Endothelial cell of umbilical vein (primary cell): ENCODE results near the gene AXIN2. TPM values are rescaled to one million over a fixed set of nuclear protein-coding genes. Genes with fewer than 3 reads are reported as not detected.

Experiments
- BruUV-seq: library from RNA; stranded (reverse); fragments of 400-500 nt; replicated peaks from 2 replicates; lab custom pipeline; 2021; lab: Mats Ljungman, UMichigan
- CTCF ChIA-PET: fragments of 300-600, 350-600 bp; sonication (Branson Sonifier 250); formaldehyde crosslinking; loops from one replicate; lab custom pipeline; 2021; ENCODE audit warnings: antibody characterized with exemption, inconsistent platforms; lab: Charles Lee
- POLR2A ChIA-PET: fragments of 300-600, 350-600 bp; sonication (Branson Sonifier 250); formaldehyde crosslinking; loops from one replicate; lab custom pipeline; 2021; ENCODE audit warnings: antibody characterized with exemption, inconsistent platforms; lab: Charles Lee
- DNase-seq: peaks from one replicate; pipeline ENCODE4 v3.0.0-alpha.2; 2011; ENCODE audit warnings: low read depth, low spot score
- FAIRE-seq: peaks from 2 replicates; lab custom pipeline; 2011; peaks lifted over from hg19 to GRCh38; lab: Jason Lieb, UNC
- H2AFZ ChIP-seq: 2 replicates; pipeline ENCODE4 v1.6.0; 2012; ENCODE audit warnings: low read depth, low read length, control low read depth, inconsistent platforms
- H3K27ac ChIP-seq: 2 replicates; pipeline ENCODE4 v1.5.1; 2011; ENCODE audit warnings: low read depth, mild to moderate bottlenecking, control low read depth, low read length, moderate library complexity; ENCODE audit not compliant: insufficient read depth
- H3K27me3 ChIP-seq, 2 experiments: 2 replicates each; pipeline versions ENCODE4 v1.6.0 to v1.6.1; 2011; ENCODE audit warnings: low read length in 2 of 2, mixed read lengths in 1 of 2; ENCODE audit not compliant: control insufficient read depth in 2 of 2, insufficient read depth in 2 of 2
- H3K36me3 ChIP-seq, 2 experiments: 2 replicates in 1 of 2; 3 replicates in 1 of 2; pipeline ENCODE4 v1.5.1; 2011; ENCODE audit warnings: low read length in 2 of 2, mild to moderate bottlenecking in 1 of 2, moderate library complexity in 1 of 2; ENCODE audit not compliant: control insufficient read depth in 2 of 2, insufficient read depth in 2 of 2; ENCODE audit errors: extremely low read depth in 1 of 2
- H3K4me1 ChIP-seq: 3 replicates; pipeline ENCODE4 v1.5.1; 2011; ENCODE audit warnings: mild to moderate bottlenecking, low read length; ENCODE audit not compliant: control insufficient read depth, insufficient read depth; ENCODE audit errors: extremely low read depth
- H3K4me2 ChIP-seq: 2 replicates; pipeline ENCODE4 v1.6.1; 2011; ENCODE audit warnings: low read length, control low read depth, mixed read lengths; ENCODE audit not compliant: insufficient read depth
- H3K4me3 ChIP-seq, 3 experiments: fragments of 200-600 bp in 1 of 3; sonication (generic), shearing (Covaris generic) in 1 of 3; replicated peaks in 1 of 3; 2 replicates each; pipeline ENCODE4 v1.5.1; 2011 to 2016; ENCODE audit warnings: control low read depth in 3 of 3, low read length in 3 of 3, mild to moderate bottlenecking in 2 of 3, inconsistent platforms in 1 of 3, low read depth in 1 of 3, moderate library complexity in 1 of 3; ENCODE audit not compliant: insufficient read depth in 1 of 3
- H3K79me2 ChIP-seq: 2 replicates; pipeline ENCODE4 v1.6.0; 2012; ENCODE audit warnings: low read length, inconsistent platforms; ENCODE audit not compliant: control insufficient read depth, insufficient read depth
- H3K9ac ChIP-seq: replicated peaks from 2 replicates; pipeline ENCODE3; 2011; ENCODE audit warnings: low read length, control low read depth; ENCODE audit not compliant: insufficient read depth; ENCODE audit errors: extremely low read depth
- H3K9me1 ChIP-seq: replicated peaks from 3 replicates; pipeline ENCODE4 v1.6.0; 2011; ENCODE audit warnings: mild to moderate bottlenecking, low read length; ENCODE audit not compliant: control insufficient read depth, insufficient read depth; ENCODE audit errors: extremely low read depth
- H3K9me3 ChIP-seq: replicated peaks from 2 replicates; pipeline ENCODE4 v1.5.1; 2012; ENCODE audit warnings: low read length, inconsistent platforms; ENCODE audit not compliant: control insufficient read depth, insufficient read depth
- H4K20me1 ChIP-seq: replicated peaks from 2 replicates; pipeline ENCODE3; 2011; ENCODE audit warnings: mild to moderate bottlenecking, low read length; ENCODE audit not compliant: control insufficient read depth, insufficient read depth; ENCODE audit errors: extremely low read depth
- EZH2 ChIP-seq: IDR thresholded peaks from 2 replicates; pipeline ENCODE4 v1.6.1; 2012; ENCODE audit warnings: borderline replicate concordance, low read depth, mild to moderate bottlenecking, moderate library complexity, low read length, inconsistent platforms; ENCODE audit not compliant: severe bottlenecking
- FOS ChIP-seq: IDR thresholded peaks from 2 replicates; pipeline ENCODE4 v1.6.1; 2011; ENCODE audit warnings: mild to moderate bottlenecking, low read length, moderate library complexity, borderline replicate concordance; ENCODE audit not compliant: insufficient read depth
- JUN ChIP-seq: IDR thresholded peaks from 2 replicates; pipeline ENCODE4 v1.6.1; 2011; ENCODE audit warnings: borderline replicate concordance, low read depth; ENCODE audit not compliant: insufficient read length, insufficient read depth
- MAX ChIP-seq: IDR thresholded peaks from 2 replicates; pipeline ENCODE4 v1.6.1; 2011; ENCODE audit not compliant: insufficient read depth, insufficient read length
- POLR2A ChIP-seq: IDR thresholded peaks from 2 replicates; pipeline ENCODE4 v1.6.1; 2012; ENCODE audit warnings: low read depth, mild to moderate bottlenecking, control low read depth, low read length
- POLR2AphosphoS5 ChIP-seq: IDR thresholded peaks from 2 replicates; pipeline ENCODE4 v1.6.1; 2012; ENCODE audit warnings: low read depth, mild to moderate bottlenecking, control low read depth, low read length, moderate library complexity; ENCODE audit not compliant: insufficient read depth
- dilution Hi-C: fragments of 300-500 bp; cut with MboI; formaldehyde crosslinking; loops from one replicate; pipeline ENCODE4 v1.15.0; 2019; ENCODE audit warnings: low sequenced_read_pairs; ENCODE audit not compliant: extremely low pct_ligation_motif_present
- intact Hi-C: fragments of 100-400 bp; cut with micrococcal nuclease; formaldehyde crosslinking; loops from one replicate; pipeline ENCODE4 v1.10.0; 2022
- polyA plus RNA-seq, 4 experiments: library from polyadenylated mRNA; depleted of rRNA in 3 of 4; stranded (reverse) in 3 of 4; unstranded in 1 of 4; fragments of >200 nt; gene quantifications; 2 replicates each; pipeline versions ENCODE4 v1.2.1 to v1.2.3, GENCODE V29; 2011 to 2012; ENCODE audit warnings: missing spikeins in 1 of 4
- total RNA-seq: library from RNA; stranded (reverse); gene quantifications from 2 replicates; pipeline ENCODE4 v1.2.3, GENCODE V29; 2021
- TF ChIP-seq, protein P1 (sequence below), 2 donors: IDR thresholded peaks; 1 replicate in 1 of 2; 2 replicates in 1 of 2; pipeline ENCODE4 v1.5.1; 2011; ENCODE audit warnings: low read length in 2 of 2, mild to moderate bottlenecking in 2 of 2, moderate library complexity in 2 of 2, control low read depth in 1 of 2, inconsistent platforms in 1 of 2, low read depth in 1 of 2; ENCODE audit not compliant: insufficient read depth in 1 of 2; ENCODE audit errors: extremely low read depth in 1 of 2

AXIN2 gene
- total and polyA plus RNA-seq, 2 donors (not counting 3 experiments of a cell fraction or from before 2014, with no cell fraction given): 1.3 to 3.0 TPM

- BruUV-seq: no TSS peak
- no peak for DNase-seq
- Histone ChIP-seq H3K79me2 (no peaks in the 10 kb centered on the region), H2AFZ (no peak overlapping the region), H4K20me1 (no peaks in the 10 kb centered on the region), H3K9me1 (no peaks in the 10 kb centered on the region), H3K9ac (no peak overlapping the region), H3K27ac (no peak overlapping the region), H3K4me1 (no peaks in the 10 kb centered on the region), H3K9me3 (no peaks in the 10 kb centered on the region), H3K27me3 (no peaks in the 10 kb centered on the region), H3K4me2 (no peak overlapping the region), H3K36me3 (no peaks in the 10 kb centered on the region), H3K4me3 (no peak overlapping the region)
- FAIRE-seq: no peak
- dilution Hi-C loops: no loop called here
- TF ChIP-seq JUN (no peak), POLR2AphosphoS5 (no peak), FOS (no peak), MAX (no peak), POLR2A (no peak), EZH2 (no peak)
- TF ChIP-seq, protein P1, sequence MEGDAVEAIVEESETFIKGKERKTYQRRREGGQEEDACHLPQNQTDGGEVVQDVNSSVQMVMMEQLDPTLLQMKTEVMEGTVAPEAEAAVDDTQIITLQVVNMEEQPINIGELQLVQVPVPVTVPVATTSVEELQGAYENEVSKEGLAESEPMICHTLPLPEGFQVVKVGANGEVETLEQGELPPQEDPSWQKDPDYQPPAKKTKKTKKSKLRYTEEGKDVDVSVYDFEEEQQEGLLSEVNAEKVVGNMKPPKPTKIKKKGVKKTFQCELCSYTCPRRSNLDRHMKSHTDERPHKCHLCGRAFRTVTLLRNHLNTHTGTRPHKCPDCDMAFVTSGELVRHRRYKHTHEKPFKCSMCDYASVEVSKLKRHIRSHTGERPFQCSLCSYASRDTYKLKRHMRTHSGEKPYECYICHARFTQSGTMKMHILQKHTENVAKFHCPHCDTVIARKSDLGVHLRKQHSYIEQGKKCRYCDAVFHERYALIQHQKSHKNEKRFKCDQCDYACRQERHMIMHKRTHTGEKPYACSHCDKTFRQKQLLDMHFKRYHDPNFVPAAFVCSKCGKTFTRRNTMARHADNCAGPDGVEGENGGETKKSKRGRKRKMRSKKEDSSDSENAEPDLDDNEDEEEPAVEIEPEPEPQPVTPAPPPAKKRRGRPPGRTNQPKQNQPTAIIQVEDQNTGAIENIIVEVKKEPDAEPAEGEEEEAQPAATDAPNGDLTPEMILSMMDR (IDR thresholded peaks at IDR 0.05; ENCODE audit: extremely low read depth in 1 of 2, insufficient read depth in 1 of 2, low read depth in 1 of 2, low read length in 2 of 2): no peak
- intact Hi-C loops: no loop called here
- CTCF ChIA-PET: no interaction called here
- POLR2A ChIA-PET: interaction anchor here (0.6 kb wide), 1 partner anchor 311 kb away, joined by 3 read pairs; no protein-coding TSS in a partner anchor
Observed at GRCh38 chr17:65552214-65552613, 9.2 kb downstream of the AXIN2 start.
